SK-N-SH (cell line): Measurements from ENCODE around the gene C1QTNF9B. TPM values are rescaled to one million over a fixed set of nuclear protein-coding genes. Genes with fewer than 3 reads are reported as not detected.

Source experiments
- CTCF ChIA-PET: fragments of 300-600, 350-600 bp; formaldehyde crosslinking; extraction: SDS; loops from one replicate; lab custom pipeline; 2021; lab: Yijun Ruan, JAX
- POLR2A ChIA-PET: fragments of 350-600 bp; sonication (Branson Sonifier 250); formaldehyde crosslinking; extraction: SDS; loops from one replicate; lab custom pipeline; 2020; ENCODE audit warnings: antibody characterized with exemption, inconsistent platforms; lab: Yijun Ruan, JAX
- DNase-seq: peaks from one replicate; pipeline ENCODE4 v3.0.0; 2012
- H2AFZ ChIP-seq: fragments of 200-600 bp; sonication (generic); 2 replicates; pipeline ENCODE4 v1.8.1; 2016; ENCODE audit warnings: antibody characterized with exemption, mild to moderate bottlenecking, low read depth
- H3F3A ChIP-seq: fragments of 200-600 bp; sonication (generic); replicated peaks from 2 replicates; pipeline ENCODE3; 2016; ENCODE audit warnings: antibody characterized with exemption, mild to moderate bottlenecking; ENCODE audit not compliant: insufficient read depth
- H3K27ac ChIP-seq, 2 experiments: fragments of 200-500 bp in 1 of 2; fragments of 200-600 bp in 1 of 2; sonication (Bioruptor generic) in 1 of 2; sonication (generic), shearing (Covaris generic) in 1 of 2; 2 replicates each; pipeline versions ENCODE4 v1.5.1 to v1.6.1; 2014 to 2016; ENCODE audit warnings: low read depth in 2 of 2, inconsistent platforms in 1 of 2, low read length in 1 of 2, mild to moderate bottlenecking in 1 of 2, mixed read lengths in 1 of 2
- H3K27me3 ChIP-seq: fragments of 200-600 bp; sonication (generic), shearing (Covaris generic); 2 replicates; pipeline ENCODE4 v1.6.1; 2016; ENCODE audit warnings: mixed run types; ENCODE audit not compliant: insufficient read depth
- H3K36me3 ChIP-seq, 2 experiments: fragments of 200-500 bp in 1 of 2; fragments of 200-600 bp in 1 of 2; sonication (Bioruptor generic) in 1 of 2; sonication (generic) in 1 of 2; replicated peaks in 1 of 2; 2 replicates each; pipeline versions ENCODE3 to v1.5.1; 2014 to 2016; ENCODE audit warnings: low read length in 1 of 2, mild to moderate bottlenecking in 1 of 2; ENCODE audit not compliant: insufficient read depth in 2 of 2, control insufficient read depth in 1 of 2
- H3K4me1 ChIP-seq, 2 experiments: fragments of 200-500 bp in 1 of 2; fragments of 200-600 bp in 1 of 2; sonication (Bioruptor generic) in 1 of 2; sonication (generic), shearing (Covaris generic) in 1 of 2; 2 replicates each; pipeline versions ENCODE4 v1.5.1 to v1.6.1; 2014 to 2016; ENCODE audit warnings: low read depth in 1 of 2, low read length in 1 of 2, mixed run types in 1 of 2; ENCODE audit not compliant: insufficient read depth in 2 of 2, control insufficient read depth in 1 of 2
- H3K4me2 ChIP-seq: fragments of 200-600 bp; sonication (generic), shearing (Covaris generic); 2 replicates; pipeline ENCODE4 v1.6.1; 2017; ENCODE audit warnings: mixed run types
- H3K4me3 ChIP-seq, 2 experiments: fragments of 200-500 bp in 1 of 2; fragments of 200-600 bp in 1 of 2; sonication (Bioruptor generic) in 1 of 2; sonication (generic), shearing (Covaris generic) in 1 of 2; 2 replicates each; pipeline versions ENCODE4 v1.5.1 to v1.8.1; 2014 to 2016; ENCODE audit warnings: low read depth in 2 of 2, inconsistent platforms in 1 of 2, low read length in 1 of 2, mild to moderate bottlenecking in 1 of 2, mixed read lengths in 1 of 2, moderate library complexity in 1 of 2
- H3K79me2 ChIP-seq: fragments of 200-600 bp; sonication (generic); 2 replicates; pipeline ENCODE4 v1.8.1; 2017; ENCODE audit warnings: mild to moderate bottlenecking; ENCODE audit not compliant: insufficient read depth
- H3K9ac ChIP-seq: fragments of 200-600 bp; sonication (generic); 2 replicates; pipeline ENCODE4 v1.6.1; 2017; ENCODE audit warnings: mixed run types
- H3K9me2 ChIP-seq: fragments of 200-600 bp; sonication (generic); 2 replicates; pipeline ENCODE4 v1.6.1; 2017; ENCODE audit warnings: mixed run types
- H3K9me3 ChIP-seq: fragments of 200-600 bp; sonication (generic); 2 replicates; pipeline ENCODE4 v1.6.1; 2017; ENCODE audit warnings: mixed run types, mild to moderate bottlenecking, moderate library complexity
- H4K20me1 ChIP-seq: fragments of 200-600 bp; sonication (generic); 2 replicates; pipeline ENCODE4 v1.6.1; 2017; ENCODE audit warnings: mild to moderate bottlenecking, mixed run types; ENCODE audit not compliant: insufficient read depth
- CHD2 ChIP-seq: fragments of 150-350 bp; IDR thresholded peaks from 2 replicates; pipeline ENCODE4 v1.6.1; 2018; ENCODE audit warnings: low read length; ENCODE audit not compliant: partially characterized antibody
- ELF1 ChIP-seq: IDR thresholded peaks from 2 replicates; pipeline ENCODE4 v1.4.0; 2012
- FOSL2 ChIP-seq: IDR thresholded peaks from 2 replicates; pipeline ENCODE4 v1.4.0; 2012; ENCODE audit warnings: low read depth, mild to moderate bottlenecking, moderate library complexity, borderline replicate concordance
- FOXJ3 ChIP-seq: sonication (generic); formaldehyde crosslinking; IDR thresholded peaks from 2 replicates; pipeline ENCODE4 v1.5.1; 2020; ENCODE audit warnings: mild to moderate bottlenecking, missing genetic modification reagents
- NFIC ChIP-seq: IDR thresholded peaks from 2 replicates; pipeline ENCODE4 v1.4.0; 2012; ENCODE audit warnings: borderline replicate concordance
- RAD21 ChIP-seq: IDR thresholded peaks from 2 replicates; pipeline ENCODE4 v1.6.1; 2012; ENCODE audit warnings: mild to moderate bottlenecking, low read length
- RCOR1 ChIP-seq: fragments of 150-350 bp; IDR thresholded peaks from 2 replicates; pipeline ENCODE4 v1.6.1; 2017; ENCODE audit warnings: antibody characterized with exemption, low read length
- REST ChIP-seq: IDR thresholded peaks from 2 replicates; pipeline ENCODE4 v1.6.1; 2012; ENCODE audit warnings: mild to moderate bottlenecking, low read depth, low read length, moderate library complexity
- RXRA ChIP-seq: IDR thresholded peaks from 2 replicates; pipeline ENCODE4 v1.4.0; 2012; ENCODE audit warnings: low read depth, mild to moderate bottlenecking, borderline replicate concordance
- SIN3A ChIP-seq: IDR thresholded peaks from 2 replicates; pipeline ENCODE4 v1.6.1; 2012; ENCODE audit warnings: low read depth, mild to moderate bottlenecking, low read length, moderate library complexity, borderline replicate concordance
- SMC3 ChIP-seq: IDR thresholded peaks from 2 replicates; pipeline ENCODE4 v1.6.1; 2012; ENCODE audit warnings: low read depth, low read length, improper control_type of control experiment
- TAF1 ChIP-seq: IDR thresholded peaks from 2 replicates; pipeline ENCODE4 v1.6.1; 2012; ENCODE audit warnings: low read depth, mild to moderate bottlenecking, low read length, moderate library complexity, borderline replicate concordance
- WGBS: methylation state at CpG from one replicate; pipeline ENCODE4 v1.1.6; 2017; ENCODE audit warnings: low lambda C conversion rate; 5-methylcytosine and 5-hydroxymethylcytosine counted together
- polyA plus RNA-seq, 3 experiments: library from polyadenylated mRNA; depleted of rRNA; stranded (reverse); fragments of >200 nt; gene quantifications; 2 replicates each; pipeline ENCODE4 v1.2.3, GENCODE V29; 2012
- TF ChIP-seq, protein P1 (sequence below): IDR thresholded peaks from 2 replicates; pipeline ENCODE4 v1.4.0; 2012; ENCODE audit warnings: low read depth, borderline replicate concordance
- TF ChIP-seq, protein P2 (sequence below): fragments of 150-350 bp; IDR thresholded peaks from 2 replicates; pipeline ENCODE4 v1.6.1; 2016; ENCODE audit warnings: mild to moderate bottlenecking, low read depth, low read length
- TF ChIP-seq, protein P3 (sequence below): IDR thresholded peaks from 2 replicates; pipeline ENCODE4 v1.4.0; 2012; ENCODE audit warnings: low read depth, borderline replicate concordance

The C1QTNF9B gene
- polyA plus RNA-seq, 1 of the 3 experiments (the other 2 are of a cell fraction): not detected

DNA sequence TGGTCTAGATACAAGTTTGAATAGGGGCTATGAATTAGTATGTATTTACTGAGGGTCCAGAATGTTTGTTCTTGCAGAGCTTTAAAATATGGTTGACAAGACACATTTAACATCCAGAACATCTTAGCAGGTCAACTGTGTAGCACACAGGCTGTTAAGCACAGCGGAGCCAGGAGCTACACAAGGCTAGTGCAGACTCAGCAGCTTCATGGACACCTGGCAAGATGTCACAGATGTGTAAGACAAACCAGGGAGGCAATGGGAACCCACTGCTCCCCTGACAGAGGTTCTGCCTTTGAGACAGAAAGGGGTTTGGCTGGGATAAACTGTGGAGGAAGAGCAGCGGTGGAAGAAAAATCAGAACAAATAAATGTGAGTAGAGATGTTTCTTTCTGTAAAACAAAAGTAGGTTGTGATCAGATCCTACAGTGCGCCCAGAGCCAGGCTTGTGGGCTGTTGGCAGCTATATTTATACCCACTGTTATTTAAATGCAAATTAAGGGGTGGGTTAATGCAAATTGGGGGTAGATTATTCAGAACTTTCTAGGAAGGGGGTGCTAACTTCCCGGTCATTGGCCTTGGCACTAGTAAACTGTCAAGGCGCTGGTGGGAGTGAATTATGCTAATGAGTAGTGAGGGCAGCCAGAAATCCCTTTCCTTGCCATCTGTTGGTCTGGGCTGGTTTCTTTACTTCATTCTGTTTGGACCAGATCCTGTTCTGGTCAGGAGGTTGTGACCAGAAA, 41.1 kb downstream of the C1QTNF9B start:
- Histone ChIP-seq H3K4me1 (peaks cover 0 to 5% of the 10 kb centered on the region in 2 experiments; a peak in 2 of 4 replicates), H3F3A (no peaks in the 10 kb centered on the region), H3K4me3 (no peak overlapping the region), H3K27me3 (no peaks in the 10 kb centered on the region)
- TF ChIP-seq TAF1: no peak
- TF ChIP-seq, protein P1, sequence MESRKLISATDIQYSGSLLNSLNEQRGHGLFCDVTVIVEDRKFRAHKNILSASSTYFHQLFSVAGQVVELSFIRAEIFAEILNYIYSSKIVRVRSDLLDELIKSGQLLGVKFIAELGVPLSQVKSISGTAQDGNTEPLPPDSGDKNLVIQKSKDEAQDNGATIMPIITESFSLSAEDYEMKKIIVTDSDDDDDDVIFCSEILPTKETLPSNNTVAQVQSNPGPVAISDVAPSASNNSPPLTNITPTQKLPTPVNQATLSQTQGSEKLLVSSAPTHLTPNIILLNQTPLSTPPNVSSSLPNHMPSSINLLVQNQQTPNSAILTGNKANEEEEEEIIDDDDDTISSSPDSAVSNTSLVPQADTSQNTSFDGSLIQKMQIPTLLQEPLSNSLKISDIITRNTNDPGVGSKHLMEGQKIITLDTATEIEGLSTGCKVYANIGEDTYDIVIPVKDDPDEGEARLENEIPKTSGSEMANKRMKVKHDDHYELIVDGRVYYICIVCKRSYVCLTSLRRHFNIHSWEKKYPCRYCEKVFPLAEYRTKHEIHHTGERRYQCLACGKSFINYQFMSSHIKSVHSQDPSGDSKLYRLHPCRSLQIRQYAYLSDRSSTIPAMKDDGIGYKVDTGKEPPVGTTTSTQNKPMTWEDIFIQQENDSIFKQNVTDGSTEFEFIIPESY: no peak
- no peak for TF ChIP-seq ELF1
- TF ChIP-seq FOXJ3 (CRISPR knock-in tag): no peak
- TF ChIP-seq, protein P2, sequence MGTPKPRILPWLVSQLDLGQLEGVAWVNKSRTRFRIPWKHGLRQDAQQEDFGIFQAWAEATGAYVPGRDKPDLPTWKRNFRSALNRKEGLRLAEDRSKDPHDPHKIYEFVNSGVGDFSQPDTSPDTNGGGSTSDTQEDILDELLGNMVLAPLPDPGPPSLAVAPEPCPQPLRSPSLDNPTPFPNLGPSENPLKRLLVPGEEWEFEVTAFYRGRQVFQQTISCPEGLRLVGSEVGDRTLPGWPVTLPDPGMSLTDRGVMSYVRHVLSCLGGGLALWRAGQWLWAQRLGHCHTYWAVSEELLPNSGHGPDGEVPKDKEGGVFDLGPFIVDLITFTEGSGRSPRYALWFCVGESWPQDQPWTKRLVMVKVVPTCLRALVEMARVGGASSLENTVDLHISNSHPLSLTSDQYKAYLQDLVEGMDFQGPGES: no peak
- TF ChIP-seq RXRA: no peak
- no peak for TF ChIP-seq RCOR1
- TF ChIP-seq FOSL2: no peak
- TF ChIP-seq, all 33 proteins: peak for 0
- no peak overlapping the region for H2AFZ ChIP-seq
- H3K27ac ChIP-seq: no peak overlapping the region
- no peaks in the 10 kb centered on the region for H3K9me2 ChIP-seq
- H3K4me2 ChIP-seq: no peak overlapping the region
- no peak overlapping the region for H3K9ac ChIP-seq
- no peaks in the 10 kb centered on the region for H4K20me1 ChIP-seq
- CTCF ChIA-PET: interaction anchor here (1.0 to 1.5 kb wide), 2 partner anchors 28 to 389 kb away, joined by 3 read pairs; no protein-coding TSS in a partner anchor
- H3K9me3 ChIP-seq: no peaks in the 10 kb centered on the region
- H3K79me2 ChIP-seq: no peaks in the 10 kb centered on the region
- DNase-seq: no peak
- POLR2A ChIA-PET: no interaction called here
- 85% methylated on average over 5 of the region's 5 CpGs for WGBS
- peaks cover 0 to 28% of the 10 kb centered on the region in 2 experiments for H3K36me3 ChIP-seq

- Histone ChIP-seq H3K27me3 (no peaks in the 10 kb centered on the region), H3K9me3 (no peaks in the 10 kb centered on the region), H3K79me2 (no peaks in the 10 kb centered on the region), H3K36me3 (peaks cover 0 to 28% of the 10 kb centered on the region in 2 experiments), H3K9me2 (no peaks in the 10 kb centered on the region), H3K27ac (no peak overlapping the region), H3K4me1 (peaks cover 0 to 7% of the 10 kb centered on the region in 2 experiments; a peak in 2 of 4 replicates), H3K9ac (no peak overlapping the region), H2AFZ (no peak overlapping the region), H3F3A (no peaks in the 10 kb centered on the region), H4K20me1 (no peaks in the 10 kb centered on the region), H3K4me2 (no peak overlapping the region), H3K4me3 (no peak overlapping the region)
- no peak for DNase-seq
- ChIA-PET CTCF (interaction anchor here (1.0 to 1.5 kb wide), 2 partner anchors 27 to 388 kb away, joined by 3 read pairs; no protein-coding TSS in a partner anchor), POLR2A (no interaction called here)
- WGBS: 93% methylated on average over 3 of the region's 3 CpGs
- TF ChIP-seq SMC3: no peak
- no peak for TF ChIP-seq RCOR1
- TF ChIP-seq TAF1: no peak
- TF ChIP-seq, protein P3, sequence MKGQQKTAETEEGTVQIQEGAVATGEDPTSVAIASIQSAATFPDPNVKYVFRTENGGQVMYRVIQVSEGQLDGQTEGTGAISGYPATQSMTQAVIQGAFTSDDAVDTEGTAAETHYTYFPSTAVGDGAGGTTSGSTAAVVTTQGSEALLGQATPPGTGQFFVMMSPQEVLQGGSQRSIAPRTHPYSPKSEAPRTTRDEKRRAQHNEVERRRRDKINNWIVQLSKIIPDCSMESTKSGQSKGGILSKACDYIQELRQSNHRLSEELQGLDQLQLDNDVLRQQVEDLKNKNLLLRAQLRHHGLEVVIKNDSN: no peak
- no peak for TF ChIP-seq NFIC
- no peak for TF ChIP-seq REST
- TF ChIP-seq RAD21: no peak
- TF ChIP-seq FOXJ3 (CRISPR knock-in tag): no peak
- TF ChIP-seq CHD2: no peak
- no peak for TF ChIP-seq SIN3A
- TF ChIP-seq, protein P1: no peak
Measured at GRCh38 chr13:23855360-23855759, 41.9 kb downstream of the C1QTNF9B start.
